ENCODE results near the gene CD83.
"Not testable (repeated sequence)": the region's sequence is repeated elsewhere in the genome, so short reads cannot be mapped to it uniquely, and the experiment has no call there.

Gene CD83

GRCh38 chr6:14143305-14143704 is 25.7 kb downstream of the CD83 start:
- Histone ChIP-seq H3K4me3 (ENCODE audit: low read length in 2 of 2) (no peak overlapping the region), H3K9ac (ENCODE audit: low read depth in 1 of 2, low read length in 2 of 2) (no peak overlapping the region), H3K9me3 (ENCODE audit: control insufficient read depth in 2 of 2, low read length in 2 of 2) (no peaks in the 10 kb centered on the region), H3K27me3 (ENCODE audit: control insufficient read depth in 2 of 2, insufficient read depth in 2 of 2, low read length in 2 of 2) (no peaks in the 10 kb centered on the region), H3K4me1 (ENCODE audit: control insufficient read depth in 2 of 2, insufficient read depth in 2 of 2, low read length in 2 of 2) (no peaks in the 10 kb centered on the region), H3K36me3 (ENCODE audit: control insufficient read depth in 2 of 2, insufficient read depth in 2 of 2, low read length in 2 of 2) (no peaks in the 10 kb centered on the region), H3K27ac (ENCODE audit: low read depth in 2 of 2, low read length in 2 of 2) (no peak overlapping the region)

GRCh38 chr6:14144678-14145113 is 27.1 kb downstream of the CD83 start:
- H3K9me3 ChIP-seq (ENCODE audit: control insufficient read depth in 2 of 2, low read length in 2 of 2), result no peaks in the 10 kb centered on the region
- H3K27me3 ChIP-seq (ENCODE audit: control insufficient read depth in 2 of 2, insufficient read depth in 2 of 2, low read length in 2 of 2), result no peaks in the 10 kb centered on the region
- H3K4me1 ChIP-seq (ENCODE audit: control insufficient read depth in 2 of 2, insufficient read depth in 2 of 2, low read length in 2 of 2), result no peaks in the 10 kb centered on the region
- no peak overlapping the region for H3K27ac ChIP-seq (ENCODE audit: low read depth in 2 of 2, low read length in 2 of 2)
- H3K4me3 ChIP-seq (ENCODE audit: low read length in 2 of 2), result no peak overlapping the region
- no peaks in the 10 kb centered on the region for H3K36me3 ChIP-seq (ENCODE audit: control insufficient read depth in 2 of 2, insufficient read depth in 2 of 2, low read length in 2 of 2)
- H3K9ac ChIP-seq (ENCODE audit: low read depth in 1 of 2, low read length in 2 of 2), result no peak overlapping the region

GRCh38 chr6:14146506-14147096 is 29.0 kb downstream of the CD83 start:
- H3K36me3 ChIP-seq (ENCODE audit: control insufficient read depth in 2 of 2, insufficient read depth in 2 of 2, low read length in 2 of 2), result no peaks in the 10 kb centered on the region
- H3K27me3 ChIP-seq (ENCODE audit: control insufficient read depth in 2 of 2, insufficient read depth in 2 of 2, low read length in 2 of 2), result no peaks in the 10 kb centered on the region
- H3K4me3 ChIP-seq (ENCODE audit: low read length in 2 of 2), result no peak overlapping the region
- no peak overlapping the region for H3K27ac ChIP-seq (ENCODE audit: low read depth in 2 of 2, low read length in 2 of 2)
- no peaks in the 10 kb centered on the region for H3K9me3 ChIP-seq (ENCODE audit: control insufficient read depth in 2 of 2, low read length in 2 of 2)
- H3K4me1 ChIP-seq (ENCODE audit: control insufficient read depth in 2 of 2, insufficient read depth in 2 of 2, low read length in 2 of 2), result no peaks in the 10 kb centered on the region
- no peak overlapping the region for H3K9ac ChIP-seq (ENCODE audit: low read depth in 1 of 2, low read length in 2 of 2)

- H3K27me3 ChIP-seq (ENCODE audit: control insufficient read depth in 2 of 2, insufficient read depth in 2 of 2, low read length in 2 of 2), result no peaks in the 10 kb centered on the region
- no peak overlapping the region for H3K9ac ChIP-seq (ENCODE audit: low read depth in 1 of 2, low read length in 2 of 2)
- no peaks in the 10 kb centered on the region for H3K4me1 ChIP-seq (ENCODE audit: control insufficient read depth in 2 of 2, insufficient read depth in 2 of 2, low read length in 2 of 2)
- H3K9me3 ChIP-seq (ENCODE audit: control insufficient read depth in 2 of 2, low read length in 2 of 2), result no peaks in the 10 kb centered on the region
- no peaks in the 10 kb centered on the region for H3K36me3 ChIP-seq (ENCODE audit: control insufficient read depth in 2 of 2, insufficient read depth in 2 of 2, low read length in 2 of 2)
- no peak overlapping the region for H3K4me3 ChIP-seq (ENCODE audit: low read length in 2 of 2)
- no peak overlapping the region for H3K27ac ChIP-seq (ENCODE audit: low read depth in 2 of 2, low read length in 2 of 2)
Measured at GRCh38 chr6:14147891-14148290, 30.3 kb downstream of the CD83 start.

GRCh38 chr6:14148471-14148870 is 30.9 kb downstream of the CD83 start:
- H3K4me1 ChIP-seq (ENCODE audit: control insufficient read depth in 2 of 2, insufficient read depth in 2 of 2, low read length in 2 of 2), result no peaks in the 10 kb centered on the region
- H3K27ac ChIP-seq (ENCODE audit: low read depth in 2 of 2, low read length in 2 of 2), result no peak overlapping the region
- H3K9ac ChIP-seq (ENCODE audit: low read depth in 1 of 2, low read length in 2 of 2), result no peak overlapping the region
- no peaks in the 10 kb centered on the region for H3K9me3 ChIP-seq (ENCODE audit: control insufficient read depth in 2 of 2, low read length in 2 of 2)
- H3K36me3 ChIP-seq (ENCODE audit: control insufficient read depth in 2 of 2, insufficient read depth in 2 of 2, low read length in 2 of 2), result no peaks in the 10 kb centered on the region
- no peak overlapping the region for H3K4me3 ChIP-seq (ENCODE audit: low read length in 2 of 2)
- no peaks in the 10 kb centered on the region for H3K27me3 ChIP-seq (ENCODE audit: control insufficient read depth in 2 of 2, insufficient read depth in 2 of 2, low read length in 2 of 2)

GRCh38 chr6:14149053-14149738 is 31.6 kb downstream of the CD83 start:
- Histone ChIP-seq H3K9ac (ENCODE audit: low read depth in 1 of 2, low read length in 2 of 2) (no peak overlapping the region), H3K9me3 (ENCODE audit: control insufficient read depth in 2 of 2, low read length in 2 of 2) (no peaks in the 10 kb centered on the region), H3K4me3 (ENCODE audit: low read length in 2 of 2) (no peak overlapping the region), H3K27me3 (ENCODE audit: control insufficient read depth in 2 of 2, insufficient read depth in 2 of 2, low read length in 2 of 2) (no peaks in the 10 kb centered on the region), H3K27ac (ENCODE audit: low read depth in 2 of 2, low read length in 2 of 2) (no peak overlapping the region), H3K36me3 (ENCODE audit: control insufficient read depth in 2 of 2, insufficient read depth in 2 of 2, low read length in 2 of 2) (no peaks in the 10 kb centered on the region), H3K4me1 (ENCODE audit: control insufficient read depth in 2 of 2, insufficient read depth in 2 of 2, low read length in 2 of 2) (no peaks in the 10 kb centered on the region)

- H3K9me3 ChIP-seq (ENCODE audit: control insufficient read depth in 2 of 2, low read length in 2 of 2), result no peaks in the 10 kb centered on the region
- no peak overlapping the region for H3K27ac ChIP-seq (ENCODE audit: low read depth in 2 of 2, low read length in 2 of 2)
- no peak overlapping the region for H3K4me3 ChIP-seq (ENCODE audit: low read length in 2 of 2)
- H3K9ac ChIP-seq (ENCODE audit: low read depth in 1 of 2, low read length in 2 of 2), result no peak overlapping the region
- no peaks in the 10 kb centered on the region for H3K4me1 ChIP-seq (ENCODE audit: control insufficient read depth in 2 of 2, insufficient read depth in 2 of 2, low read length in 2 of 2)
- H3K36me3 ChIP-seq (ENCODE audit: control insufficient read depth in 2 of 2, insufficient read depth in 2 of 2, low read length in 2 of 2), result no peaks in the 10 kb centered on the region
- H3K27me3 ChIP-seq (ENCODE audit: control insufficient read depth in 2 of 2, insufficient read depth in 2 of 2, low read length in 2 of 2), result no peaks in the 10 kb centered on the region
Measured at GRCh38 chr6:14149739-14150130, 32.2 kb downstream of the CD83 start.

GRCh38 chr6:14151300-14151699 is 33.7 kb downstream of the CD83 start:
- not testable (repeated sequence) for H3K27me3 ChIP-seq (ENCODE audit: control insufficient read depth in 2 of 2, insufficient read depth in 2 of 2, low read length in 2 of 2); H3K9me3 ChIP-seq (ENCODE audit: control insufficient read depth in 2 of 2, low read length in 2 of 2); H3K9ac ChIP-seq (ENCODE audit: low read depth in 1 of 2, low read length in 2 of 2); H3K36me3 ChIP-seq (ENCODE audit: control insufficient read depth in 2 of 2, insufficient read depth in 2 of 2, low read length in 2 of 2); H3K4me1 ChIP-seq (ENCODE audit: control insufficient read depth in 2 of 2, insufficient read depth in 2 of 2, low read length in 2 of 2); H3K27ac ChIP-seq (ENCODE audit: low read depth in 2 of 2, low read length in 2 of 2); H3K4me3 ChIP-seq (ENCODE audit: low read length in 2 of 2)

- no peaks in the 10 kb centered on the region for H3K4me1 ChIP-seq (ENCODE audit: control insufficient read depth in 2 of 2, insufficient read depth in 2 of 2, low read length in 2 of 2)
- H3K4me3 ChIP-seq (ENCODE audit: low read length in 2 of 2), result no peak overlapping the region
- no peaks in the 10 kb centered on the region for H3K36me3 ChIP-seq (ENCODE audit: control insufficient read depth in 2 of 2, insufficient read depth in 2 of 2, low read length in 2 of 2)
- H3K27me3 ChIP-seq (ENCODE audit: control insufficient read depth in 2 of 2, insufficient read depth in 2 of 2, low read length in 2 of 2), result no peaks in the 10 kb centered on the region
- H3K9ac ChIP-seq (ENCODE audit: low read depth in 1 of 2, low read length in 2 of 2), result no peak overlapping the region
- no peak overlapping the region for H3K27ac ChIP-seq (ENCODE audit: low read depth in 2 of 2, low read length in 2 of 2)
- H3K9me3 ChIP-seq (ENCODE audit: control insufficient read depth in 2 of 2, low read length in 2 of 2), result no peaks in the 10 kb centered on the region
Measured at GRCh38 chr6:14151773-14152172, 34.2 kb downstream of the CD83 start.

- H3K9ac ChIP-seq (ENCODE audit: low read depth in 1 of 2, low read length in 2 of 2), result no peak overlapping the region
- H3K27ac ChIP-seq (ENCODE audit: low read depth in 2 of 2, low read length in 2 of 2), result no peak overlapping the region
Measured at GRCh38 chr6:14153228-14153627, 35.7 kb downstream of the CD83 start.

More at GRCh38 chr6:14153228-14153627, 35.7 kb downstream of the CD83 start:
- H3K4me3 ChIP-seq (ENCODE audit: low read length in 2 of 2), result no peak overlapping the region
- no peaks in the 10 kb centered on the region for H3K27me3 ChIP-seq (ENCODE audit: control insufficient read depth in 2 of 2, insufficient read depth in 2 of 2, low read length in 2 of 2)
- H3K4me1 ChIP-seq (ENCODE audit: control insufficient read depth in 2 of 2, insufficient read depth in 2 of 2, low read length in 2 of 2), result no peaks in the 10 kb centered on the region
- H3K9me3 ChIP-seq (ENCODE audit: control insufficient read depth in 2 of 2, low read length in 2 of 2), result no peaks in the 10 kb centered on the region
- no peaks in the 10 kb centered on the region for H3K36me3 ChIP-seq (ENCODE audit: control insufficient read depth in 2 of 2, insufficient read depth in 2 of 2, low read length in 2 of 2)

Data from mucosa of rectum (tissue), 2 donors.